Motor neuron (in vitro differentiated cells): Measurements from ENCODE around the gene C11orf21. TPM values are rescaled to one million over a fixed set of nuclear protein-coding genes. Genes with fewer than 3 reads are reported as not detected.
"Not testable (repeated sequence)": the region's sequence is repeated elsewhere in the genome, so short reads cannot be mapped to it uniquely, and the experiment has no call there.

Experiments used
- ATAC-seq, 8 experiments: fragments of 200-7000 bp; cut with Tn5 transposase; replicated peaks in 6 of 8; 2 replicates each; pipeline ENCODE4 v1.8.0; 2021; ENCODE audit warnings: mild to moderate bottlenecking in 8 of 8, moderate library complexity in 8 of 8
- H3K27ac ChIP-seq, 2 donors: fragments of 250-450 bp; sonication (Bioruptor Pico); 2 replicates each; pipeline ENCODE4 v1.9.0; 2021; ENCODE audit warnings: antibody characterized with exemption in 2 of 2, mild to moderate bottlenecking in 2 of 2, moderate library complexity in 1 of 2
- H3K4me1 ChIP-seq, 2 donors: fragments of 250-450 bp; sonication (Bioruptor Pico); replicated peaks in 1 of 2; 2 replicates each; pipeline ENCODE4 v1.6.1; 2021; ENCODE audit warnings: antibody characterized with exemption in 2 of 2, mild to moderate bottlenecking in 2 of 2, moderate library complexity in 1 of 2
- H3K4me3 ChIP-seq, 5 donors: fragments of 250-450 bp; sonication (Bioruptor Pico); 2 replicates each; pipeline ENCODE4 v1.9.0; 2021; ENCODE audit warnings: antibody characterized with exemption in 5 of 5, mild to moderate bottlenecking in 5 of 5, moderate library complexity in 4 of 5
- WGBS, 10 experiments: fragments of 450-650 bp; shearing (Covaris generic); methylation state at CpG; one replicate each; pipeline ENCODE4 v1.0.0; 2022; 5-methylcytosine and 5-hydroxymethylcytosine counted together
- in situ Hi-C, 9 experiments: fragments of 400-800 bp; cut with MboI; loops; one replicate each; pipeline ENCODE4 v1.15.0; 2021; ENCODE audit warnings: low sequenced_read_pairs in 9 of 9, low pct_unique_long_range_greater_than_20kb in 2 of 9; ENCODE audit not compliant: unreplicated experiment in 9 of 9
- total RNA-seq, 8 experiments: library from RNA; unstranded; fragments of 300-600 nt; gene quantifications; 2 replicates each; pipeline versions ENCODE4 v1.2.3 to v1.2.4, GENCODE V29; 2022

Gene C11orf21
- total RNA-seq, 8 experiments from 2014 or later: 0.08 to 1.8 (median 0.38) TPM; not detected in 2

DNA sequence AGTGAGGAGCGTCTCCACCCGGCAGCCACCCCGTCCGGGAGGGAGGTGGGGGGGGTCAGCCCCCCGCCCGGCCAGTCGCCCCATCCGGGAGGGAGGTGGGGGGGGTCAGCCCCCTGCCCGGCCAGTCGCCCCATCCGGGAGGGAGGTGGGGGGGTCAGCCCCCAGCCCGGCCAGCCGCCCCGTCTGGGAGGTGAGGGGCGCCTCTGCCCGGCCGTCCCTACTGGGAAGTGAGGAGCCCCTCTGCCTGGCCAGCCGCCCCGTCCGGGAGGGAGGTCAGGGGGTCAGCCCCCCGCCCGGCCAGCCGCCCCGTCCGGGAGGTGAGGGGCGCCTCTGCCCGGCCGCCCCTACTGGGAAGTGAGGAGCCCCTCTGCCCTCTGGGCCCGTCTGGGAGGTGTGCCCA lies 30.9 kb upstream of the C11orf21 start:
- ATAC-seq, H3K4me3 ChIP-seq, H3K4me1 ChIP-seq, in situ Hi-C loops, H3K27ac ChIP-seq: not testable (repeated sequence)
- WGBS, 10 experiments: no CpG with 5 or more reads among the region's 29 CpGs

DNA sequence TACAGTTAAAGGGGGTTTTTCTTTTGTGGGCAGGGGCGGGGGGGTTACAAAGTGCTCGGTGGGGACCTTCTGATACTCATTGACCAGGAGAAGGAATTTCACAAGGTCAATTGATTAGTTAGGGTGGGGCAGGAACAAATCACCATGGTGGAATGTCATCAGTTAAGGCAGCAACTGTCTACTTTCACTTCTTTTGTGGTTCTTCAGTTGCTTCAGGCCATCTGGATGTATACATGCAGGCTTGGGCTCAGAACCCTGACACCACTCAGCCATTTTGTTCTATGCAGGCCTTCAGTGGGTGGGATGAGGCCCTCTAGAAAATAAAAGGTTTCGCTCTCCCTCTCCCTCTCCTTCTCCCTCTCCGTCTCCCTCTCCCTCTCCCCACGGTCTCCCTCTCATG lies 29.7 kb upstream of the C11orf21 start:
- H3K4me1 ChIP-seq: no peaks in the 10 kb centered on the region
- ATAC-seq: no peak
- in situ Hi-C loops: no loop called here
- 80 to 90% methylated on average over 1 to 2 of the region's 5 CpGs; no CpG with 5 or more reads in 8 of the 10 experiments for WGBS, 10 experiments
- no peak overlapping the region for H3K4me3 ChIP-seq
- H3K27ac ChIP-seq: no peak overlapping the region

DNA sequence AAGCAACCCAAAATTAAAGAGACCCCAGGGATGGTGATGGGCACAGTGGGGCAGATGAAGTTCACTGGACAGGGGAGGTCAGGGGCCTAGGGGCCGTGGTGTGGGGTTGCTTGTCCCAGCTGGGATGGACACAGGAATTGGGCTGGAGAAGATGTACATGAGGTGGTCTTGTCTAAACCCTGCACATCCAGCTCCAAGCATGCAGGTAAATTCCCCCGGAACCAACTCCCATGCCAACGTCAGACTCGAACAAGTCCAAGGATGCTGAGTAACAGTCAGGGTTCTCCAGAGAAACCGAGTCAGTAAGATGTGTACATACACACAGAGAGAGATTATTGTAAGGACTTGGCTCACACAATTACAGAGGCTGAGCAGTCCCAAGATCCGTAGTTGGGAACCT lies 29.0 kb upstream of the C11orf21 start:
- H3K27ac ChIP-seq: no peak overlapping the region
- ATAC-seq: no peak
- in situ Hi-C loops: no loop called here
- WGBS, 10 experiments: 17 to 80% (median 70%) methylated on average over 1 to 3 of the region's 6 CpGs; no CpG with 5 or more reads in 5 of the 10 experiments
- no peak overlapping the region for H3K4me3 ChIP-seq
- H3K4me1 ChIP-seq: no peaks in the 10 kb centered on the region

DNA sequence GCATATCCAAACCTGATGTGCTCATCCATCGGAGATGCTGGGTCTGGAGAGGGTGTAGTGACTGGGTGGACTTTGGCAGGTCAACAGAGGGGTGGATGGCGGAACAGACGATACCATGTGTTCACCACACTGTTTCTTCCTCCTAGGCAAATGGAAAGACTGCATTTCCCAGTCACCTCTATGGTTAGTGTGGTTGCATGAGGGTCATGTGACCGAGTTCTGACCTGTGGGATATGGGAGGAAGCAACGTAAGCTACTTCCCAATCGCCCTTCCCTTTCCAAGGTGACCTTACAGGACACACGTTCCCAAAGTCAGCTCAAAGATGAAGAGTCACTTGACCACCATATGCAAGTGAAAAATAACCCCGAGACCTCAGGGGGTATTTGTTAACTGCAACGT lies 27.8 kb upstream of the C11orf21 start:
- no peaks in the 10 kb centered on the region for H3K4me1 ChIP-seq
- in situ Hi-C loops: no loop called here
- no peak overlapping the region for H3K4me3 ChIP-seq
- ATAC-seq: no peak
- WGBS, 10 experiments: 34 to 100% (median 70%) methylated on average over 2 to 5 of the region's 9 CpGs; no CpG with 5 or more reads in 3 of the 10 experiments
- H3K27ac ChIP-seq: no peak overlapping the region

DNA sequence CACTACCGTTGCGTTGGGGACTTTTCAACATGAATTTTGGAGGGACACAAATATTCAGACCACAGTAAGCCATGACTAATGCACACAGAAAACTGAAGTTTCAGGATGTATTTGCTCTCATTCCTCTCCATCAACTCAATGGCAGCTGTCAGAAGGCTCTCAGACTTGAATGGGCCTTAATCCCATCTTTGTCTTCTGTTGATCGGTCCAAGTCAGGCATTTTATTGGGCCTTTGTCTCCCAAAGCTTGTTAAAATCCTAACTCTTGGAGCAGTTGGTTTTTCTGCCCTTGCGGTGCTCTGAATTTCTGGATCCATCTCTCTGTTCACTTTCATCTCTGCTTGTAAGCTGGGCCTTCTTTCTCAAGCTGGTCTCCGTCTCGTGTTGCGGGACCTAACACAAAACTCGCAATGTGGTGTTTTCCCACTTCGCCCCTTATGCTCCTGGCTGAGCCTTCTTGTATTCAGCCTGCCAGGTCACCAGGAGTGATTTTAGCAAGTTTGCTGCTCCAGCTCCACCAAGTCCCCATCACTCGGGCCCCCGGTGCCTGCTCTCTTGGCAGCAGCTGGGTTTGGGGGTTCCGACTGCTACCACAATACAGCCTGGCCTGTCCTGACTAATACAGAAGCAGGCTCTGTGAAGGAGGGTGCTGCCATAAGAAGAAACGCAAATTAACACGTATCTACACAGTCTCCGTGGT lies 27.1 kb upstream of the C11orf21 start:
- no peak for ATAC-seq
- Histone ChIP-seq H3K4me1 (no peaks in the 10 kb centered on the region), H3K27ac (no peak overlapping the region), H3K4me3 (no peak overlapping the region)
- WGBS, 10 experiments: 65 to 93% (median 86%) methylated on average over 2 to 9 of the region's 15 CpGs; no CpG with 5 or more reads in 2 of the 10 experiments
- in situ Hi-C loops: no loop called here

DNA sequence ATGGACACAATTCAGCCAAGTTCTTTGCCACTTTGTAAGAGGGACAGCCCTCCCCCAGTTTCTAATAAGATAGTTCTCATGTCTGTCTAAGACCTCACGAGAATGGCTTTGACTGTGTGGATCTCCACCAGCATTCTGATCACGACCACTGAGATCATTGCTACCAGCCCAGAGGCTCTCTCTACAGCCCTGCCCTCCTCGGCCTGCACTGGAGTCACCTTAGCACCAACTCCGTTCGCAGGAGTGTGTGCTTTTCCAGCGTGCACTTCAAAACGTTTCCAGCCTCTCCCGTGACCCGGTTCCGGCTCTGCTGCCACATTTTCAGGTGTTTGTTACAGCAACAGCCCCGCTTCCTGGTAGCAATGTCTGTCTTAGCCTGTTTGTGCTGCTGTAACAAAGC lies 26.3 kb upstream of the C11orf21 start:
- no peak overlapping the region for H3K4me3 ChIP-seq
- WGBS, 10 experiments: 47 to 92% (median 74%) methylated on average over 3 to 10 of the region's 11 CpGs; no CpG with 5 or more reads in 3 of the 10 experiments
- no peaks in the 10 kb centered on the region for H3K4me1 ChIP-seq
- no peak overlapping the region for H3K27ac ChIP-seq
- in situ Hi-C loops: no loop called here
- no peak for ATAC-seq

DNA sequence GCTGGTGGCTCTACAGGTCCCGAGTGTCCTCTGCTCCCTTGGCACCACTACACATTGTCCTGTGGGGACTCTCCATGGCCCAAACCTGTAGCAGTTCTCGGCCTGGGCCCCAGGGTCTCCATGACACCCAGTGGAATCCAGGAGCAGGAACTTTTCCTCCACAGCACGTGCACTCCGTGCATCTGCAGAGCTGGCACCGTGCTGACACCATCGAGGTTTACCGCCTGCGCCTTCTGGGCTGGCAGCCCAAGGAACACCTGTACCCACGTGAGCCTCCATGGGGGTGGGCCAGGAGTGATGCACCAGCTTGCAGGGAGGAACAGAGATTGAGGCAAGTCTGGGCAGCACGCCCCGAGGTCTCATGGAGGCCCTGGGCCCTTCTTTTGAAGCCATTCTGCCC lies 25.3 kb upstream of the C11orf21 start:
- in situ Hi-C loops: no loop called here

DNA sequence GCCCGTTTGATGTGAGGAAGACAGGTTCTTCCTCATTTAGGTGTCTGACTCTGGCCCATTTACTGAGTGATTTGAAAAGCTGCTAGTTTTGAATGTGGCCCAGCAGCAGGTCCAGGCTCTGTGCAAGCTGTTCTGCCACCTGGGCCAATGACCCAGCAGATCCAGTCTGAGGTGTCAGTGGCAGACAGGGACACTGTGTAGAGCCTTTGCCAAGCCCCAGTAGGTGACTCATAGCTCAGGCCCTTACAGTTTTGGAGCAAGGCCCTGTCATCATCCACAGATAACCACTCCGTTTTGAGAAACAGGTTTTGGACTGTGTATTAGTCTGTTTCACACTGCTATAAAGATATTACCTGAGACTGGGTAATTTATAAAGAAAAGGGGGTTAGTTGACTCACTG lies 24.0 kb upstream of the C11orf21 start:
- ATAC-seq: peak in 1 of 8 experiments; percentile 54
- Histone ChIP-seq H3K27ac (no peak overlapping the region), H3K4me3 (no peak overlapping the region), H3K4me1 (no peaks in the 10 kb centered on the region)
- 20 to 83% (median 60%) methylated on average over 1 to 2 of the region's 2 CpGs; no CpG with 5 or more reads in 1 of the 10 experiments for WGBS, 10 experiments
- in situ Hi-C loops: no loop called here

More for the DNA sequence above, 25.3 kb upstream of the C11orf21 start:
- Histone ChIP-seq H3K4me1 (no peaks in the 10 kb centered on the region), H3K27ac (no peak overlapping the region), H3K4me3 (no peak overlapping the region)
- 66 to 100% (median 89%) methylated on average over 1 to 10 of the region's 11 CpGs; no CpG with 5 or more reads in 3 of the 10 experiments for WGBS, 10 experiments
- no peak for ATAC-seq

DNA sequence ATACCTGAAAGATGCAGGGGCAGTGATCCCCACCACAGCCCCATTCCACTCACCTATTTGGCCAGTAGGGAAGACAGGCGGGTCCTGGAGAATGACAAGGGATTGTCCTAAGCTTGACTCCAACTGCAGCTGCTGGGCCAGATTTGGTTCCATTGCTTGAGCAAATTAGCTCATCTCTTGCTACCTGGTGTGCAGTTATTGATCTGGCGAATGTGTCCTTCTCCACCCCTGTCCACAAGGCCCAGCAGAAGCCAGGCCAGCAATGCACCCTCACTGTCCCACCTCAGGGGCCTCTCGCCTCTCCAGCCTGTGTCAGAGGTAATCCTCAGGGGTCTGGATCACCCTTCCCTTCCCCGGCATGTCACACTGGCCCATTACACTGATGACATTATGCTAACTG lies 23.4 kb upstream of the C11orf21 start:
- in situ Hi-C loops: no loop called here
- Histone ChIP-seq H3K4me3 (no peak overlapping the region), H3K27ac (no peak overlapping the region), H3K4me1 (no peaks in the 10 kb centered on the region)
- 52 to 100% (median 80%) methylated on average over 1 to 3 of the region's 4 CpGs; no CpG with 5 or more reads in 3 of the 10 experiments for WGBS, 10 experiments
- no peak for ATAC-seq

DNA sequence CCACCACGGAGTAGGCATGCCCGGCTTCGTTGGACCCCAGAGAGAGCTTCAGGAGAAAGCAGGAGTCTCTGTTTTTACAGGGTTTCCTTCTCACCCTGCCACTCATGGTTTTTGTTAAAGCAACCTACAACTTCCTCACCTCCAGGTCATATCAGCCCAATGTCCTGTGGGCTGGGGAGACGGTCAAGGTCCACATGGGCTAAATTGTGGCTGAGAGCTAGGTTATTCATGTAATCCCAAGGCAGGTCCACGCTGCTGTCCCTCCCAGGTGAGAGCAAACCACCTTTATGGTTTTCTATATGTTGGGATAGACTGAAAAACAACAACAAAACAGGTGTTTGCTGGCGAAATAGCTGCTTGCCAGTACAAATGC lies 19.6 kb upstream of the C11orf21 start:
- no peak for ATAC-seq
- WGBS, 10 experiments: 22 to 69% (median 49%) methylated on average over 1 to 5 of the region's 6 CpGs; no CpG with 5 or more reads in 4 of the 10 experiments
- in situ Hi-C loops: loop anchor here in 1 of 9 experiments (25.0 kb wide), 1 partner anchor 91 kb away; the partner anchor contains the start of gene TSSC4
- Histone ChIP-seq H3K27ac (no peak overlapping the region), H3K4me3 (no peak overlapping the region), H3K4me1 (no peaks in the 10 kb centered on the region)

DNA sequence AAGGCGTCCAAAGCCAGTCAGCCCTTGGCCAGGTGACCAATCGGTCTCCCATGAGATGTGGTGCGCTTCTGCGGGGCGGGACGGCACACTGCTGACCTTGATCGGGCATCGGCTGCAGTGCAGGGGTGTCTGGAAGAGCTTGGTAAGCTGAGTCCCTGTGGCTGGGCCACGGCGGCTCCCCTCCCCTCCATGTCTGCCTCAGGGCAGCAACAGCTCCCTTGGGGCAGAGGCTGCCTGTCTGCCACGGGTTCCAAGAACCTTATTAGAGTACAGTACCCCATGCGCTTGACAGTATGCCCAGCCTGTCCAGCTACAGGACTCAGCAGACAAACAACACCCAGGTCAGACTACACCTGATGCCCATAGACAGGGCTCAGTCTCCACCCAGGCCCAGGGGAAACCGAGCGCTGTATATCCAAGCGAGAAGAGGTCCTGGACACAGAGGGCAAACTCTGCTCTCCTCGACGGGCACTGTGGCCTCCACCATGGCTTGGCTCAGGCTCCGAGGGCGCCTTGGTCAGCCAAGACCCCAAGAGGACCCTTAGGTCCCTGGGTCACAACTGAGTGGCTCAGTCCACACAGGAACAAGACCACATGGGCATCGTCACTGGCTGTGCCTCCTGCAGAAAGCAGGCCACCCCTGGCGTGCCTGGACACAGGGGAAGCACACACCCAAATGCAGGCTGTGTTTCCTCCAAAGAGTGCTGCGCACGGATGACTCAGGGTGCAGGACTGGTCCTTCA lies 19.0 kb upstream of the C11orf21 start:
- ATAC-seq: no peak
- WGBS, 10 experiments: 20 to 100% (median 69%) methylated on average over 1 to 5 of the region's 23 CpGs; no CpG with 5 or more reads in 4 of the 10 experiments
- H3K27ac ChIP-seq: no peak overlapping the region
- in situ Hi-C loops: loop anchor here in 1 of 9 experiments (25.0 kb wide), 1 partner anchor 92 kb away; the partner anchor contains the start of gene TSSC4
- H3K4me3 ChIP-seq: no peak overlapping the region
- H3K4me1 ChIP-seq: no peaks in the 10 kb centered on the region

DNA sequence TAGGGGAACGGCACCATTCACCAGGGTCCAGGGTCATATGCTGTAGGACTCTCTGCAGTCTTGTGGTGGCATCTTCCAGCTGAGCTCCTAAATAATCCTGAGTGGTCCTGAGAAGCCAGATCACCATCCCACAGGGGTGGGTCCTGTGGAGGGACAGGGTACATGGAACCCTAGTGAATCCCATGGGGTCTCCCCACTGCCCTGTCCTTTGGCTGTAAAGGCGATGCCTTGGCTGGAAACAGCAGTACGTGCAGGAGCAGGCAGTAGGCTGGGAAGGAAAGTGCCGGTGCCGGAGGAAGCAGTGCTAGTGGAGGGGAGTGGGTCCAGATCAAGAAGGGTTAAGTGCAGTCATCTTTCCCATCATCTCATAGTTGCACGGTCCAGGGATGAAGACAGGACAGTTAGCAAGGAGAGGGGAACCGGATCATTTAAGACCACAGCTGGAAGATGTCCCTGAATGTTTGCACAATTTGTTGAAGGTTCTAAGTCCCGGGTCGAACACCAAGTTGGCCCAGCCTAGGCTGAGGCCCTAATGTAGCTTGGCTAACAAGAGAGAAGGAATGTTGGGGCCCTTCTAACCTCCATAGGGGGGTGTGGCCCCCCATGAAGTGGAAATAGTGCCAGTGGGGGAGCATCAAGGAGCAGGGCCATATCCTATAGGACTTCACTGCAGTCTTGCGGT lies 18.2 kb upstream of the C11orf21 start:
- WGBS, 10 experiments: 73 to 100% (median 86%) methylated on average over 1 to 5 of the region's 10 CpGs; no CpG with 5 or more reads in 2 of the 10 experiments
- ATAC-seq: no peak
- no peak overlapping the region for H3K4me3 ChIP-seq
- peaks cover 0 to 3% of the 10 kb centered on the region in 2 donors for H3K4me1 ChIP-seq
- in situ Hi-C loops: loop anchor here in 1 of 9 experiments (25.0 kb wide), 1 partner anchor 92 kb away; the partner anchor contains the start of gene TSSC4
- H3K27ac ChIP-seq: no peak overlapping the region

DNA sequence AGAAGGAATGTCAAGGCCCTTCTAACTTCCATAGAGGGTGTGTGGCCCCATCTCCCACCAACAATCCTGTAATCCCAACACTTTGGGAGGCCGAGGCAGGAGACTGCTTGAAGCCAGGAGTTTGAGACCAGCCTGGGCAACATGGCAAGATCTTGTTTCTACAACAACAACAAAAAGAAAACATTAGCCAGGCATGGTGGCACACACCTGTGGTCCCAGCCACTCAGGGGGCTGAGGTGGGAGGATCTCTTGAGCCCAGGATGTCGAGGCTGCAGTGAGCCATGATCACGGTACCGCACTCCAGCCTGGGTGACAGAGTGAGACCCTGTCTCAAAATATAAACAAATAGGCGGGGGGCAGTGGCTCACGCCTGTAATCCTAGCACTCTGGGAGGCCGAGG lies 17.0 kb upstream of the C11orf21 start:
- in situ Hi-C loops: loop anchor here in 1 of 9 experiments (25.0 kb wide), 1 partner anchor 94 kb away; the partner anchor contains the start of gene TSSC4
- Histone ChIP-seq H3K4me3 (no peak overlapping the region), H3K4me1 (peaks cover 0 to 9% of the 10 kb centered on the region in 2 donors), H3K27ac (no peak overlapping the region)
- WGBS, 10 experiments: 50 to 96% (median 78%) methylated on average over 1 to 5 of the region's 7 CpGs; no CpG with 5 or more reads in 4 of the 10 experiments
- no peak for ATAC-seq
